ENCODE data around the gene FAM222A.

The FAM222A gene

GRCh38 chr12:109770861-109771670, 57.4 kb downstream of the FAM222A start:
- Mint-ChIP-seq H3K27ac (peak overlapping the region in 1 of 2 donors; percentile 22), H3K4me1 (ENCODE audit: low read depth in 2 of 2) (peaks cover 0 to 5% of the 10 kb centered on the region in 2 donors), H3K36me3 (ENCODE audit: insufficient read depth) (peaks cover 3% of the 10 kb centered on the region), H3K9me3 (no peaks in the 10 kb centered on the region), H3K27me3 (no peaks in the 10 kb centered on the region), H3K4me3 (no peak overlapping the region)
- no peak for DNase-seq
- no peak for ATAC-seq (replicated peaks)

GRCh38 chr12:109771746-109772621, 58.4 kb downstream of the FAM222A start:
- H3K4me1 Mint-ChIP-seq (ENCODE audit: low read depth in 2 of 2) = peaks cover 0 to 5% of the 10 kb centered on the region in 2 donors
- H3K27ac Mint-ChIP-seq = no peak overlapping the region
- DNase-seq (no peak), ATAC-seq (replicated peaks) (no peak)
- peaks cover 3% of the 10 kb centered on the region for H3K36me3 Mint-ChIP-seq (ENCODE audit: insufficient read depth)
- H3K9me3 Mint-ChIP-seq = no peaks in the 10 kb centered on the region
- no peak overlapping the region for H3K4me3 Mint-ChIP-seq
- no peaks in the 10 kb centered on the region for H3K27me3 Mint-ChIP-seq

- no peak overlapping the region for H3K4me3 Mint-ChIP-seq
- no peaks in the 10 kb centered on the region for H3K9me3 Mint-ChIP-seq
- ATAC-seq (replicated peaks) (no peak), DNase-seq (no peak)
- peaks cover 6 to 10% of the 10 kb centered on the region in 2 donors for H3K4me1 Mint-ChIP-seq (ENCODE audit: low read depth in 2 of 2)
- peaks cover 3% of the 10 kb centered on the region for H3K36me3 Mint-ChIP-seq (ENCODE audit: insufficient read depth)
- H3K27me3 Mint-ChIP-seq = no peaks in the 10 kb centered on the region
- no peak overlapping the region for H3K27ac Mint-ChIP-seq
These were observed 59.1 kb downstream of the FAM222A start for GRCh38 chr12:109772622-109773321.

- H3K4me1 Mint-ChIP-seq (ENCODE audit: low read depth in 2 of 2) = peaks cover 6 to 10% of the 10 kb centered on the region in 2 donors
- peaks cover 3% of the 10 kb centered on the region for H3K36me3 Mint-ChIP-seq (ENCODE audit: insufficient read depth)
- H3K27ac Mint-ChIP-seq = no peak overlapping the region
- no peak overlapping the region for H3K4me3 Mint-ChIP-seq
- H3K27me3 Mint-ChIP-seq = no peaks in the 10 kb centered on the region
- no peaks in the 10 kb centered on the region for H3K9me3 Mint-ChIP-seq
- ATAC-seq (replicated peaks) = no peak
- no peak for DNase-seq
These were observed 59.9 kb downstream of the FAM222A start for GRCh38 chr12:109773384-109774011.

- ATAC-seq (replicated peaks) (peak; percentile 88), DNase-seq (peak; percentile 63 to 70 (median 66))
- H3K27me3 Mint-ChIP-seq = no peaks in the 10 kb centered on the region
- H3K9me3 Mint-ChIP-seq = no peaks in the 10 kb centered on the region
- peaks cover 6 to 10% of the 10 kb centered on the region in 2 donors for H3K4me1 Mint-ChIP-seq (ENCODE audit: low read depth in 2 of 2)
- H3K36me3 Mint-ChIP-seq (ENCODE audit: insufficient read depth) = peaks cover 2% of the 10 kb centered on the region
- no peak overlapping the region for H3K27ac Mint-ChIP-seq
- no peak overlapping the region for H3K4me3 Mint-ChIP-seq
These were observed 61.7 kb downstream of the FAM222A start for GRCh38 chr12:109775172-109775881.

GRCh38 chr12:109776624-109777023, 63.0 kb downstream of the FAM222A start:
- DNase-seq (no peak), ATAC-seq (replicated peaks) (no peak)
- Mint-ChIP-seq H3K27ac (no peak overlapping the region), H3K4me1 (ENCODE audit: low read depth in 2 of 2) (peaks cover 6 to 10% of the 10 kb centered on the region in 2 donors), H3K36me3 (ENCODE audit: insufficient read depth) (no peaks in the 10 kb centered on the region), H3K9me3 (no peaks in the 10 kb centered on the region), H3K4me3 (no peak overlapping the region), H3K27me3 (no peaks in the 10 kb centered on the region)

GRCh38 chr12:109777544-109777943, 63.9 kb downstream of the FAM222A start:
- peaks cover 6 to 12% of the 10 kb centered on the region in 2 donors for H3K4me1 Mint-ChIP-seq (ENCODE audit: low read depth in 2 of 2)
- peak overlapping the region; percentile 33 to 41 for H3K27ac Mint-ChIP-seq
- H3K9me3 Mint-ChIP-seq = no peaks in the 10 kb centered on the region
- ATAC-seq (replicated peaks) = peak; percentile 59
- peaks cover 0 to 6% of the 10 kb centered on the region in 2 donors for H3K27me3 Mint-ChIP-seq
- H3K36me3 Mint-ChIP-seq (ENCODE audit: insufficient read depth) = no peaks in the 10 kb centered on the region
- peak in 1 of 3 experiments; percentile 15 for DNase-seq
- H3K4me3 Mint-ChIP-seq = peak overlapping the region; percentile 13 to 42

GRCh38 chr12:109778684-109779083, 65.1 kb downstream of the FAM222A start:
- no peak overlapping the region for H3K27ac Mint-ChIP-seq
- ATAC-seq (replicated peaks) = no peak

GRCh38 chr12:109779382-109779781, 65.8 kb downstream of the FAM222A start:
- peaks cover 6 to 21% of the 10 kb centered on the region in 2 donors for H3K27me3 Mint-ChIP-seq
- ATAC-seq (replicated peaks) = no peak
- no peak overlapping the region for H3K27ac Mint-ChIP-seq
- DNase-seq = no peak
- no peak overlapping the region for H3K4me3 Mint-ChIP-seq
- H3K4me1 Mint-ChIP-seq (ENCODE audit: low read depth in 2 of 2) = peaks cover 6 to 8% of the 10 kb centered on the region in 2 donors
- H3K36me3 Mint-ChIP-seq (ENCODE audit: insufficient read depth) = no peaks in the 10 kb centered on the region
- no peaks in the 10 kb centered on the region for H3K9me3 Mint-ChIP-seq

More at GRCh38 chr12:109778684-109779083, 65.1 kb downstream of the FAM222A start:
- DNase-seq = no peak
- H3K9me3 Mint-ChIP-seq = no peaks in the 10 kb centered on the region
- peaks cover 6 to 17% of the 10 kb centered on the region in 2 donors for H3K27me3 Mint-ChIP-seq
- no peak overlapping the region for H3K4me3 Mint-ChIP-seq
- H3K36me3 Mint-ChIP-seq (ENCODE audit: insufficient read depth) = no peaks in the 10 kb centered on the region
- H3K4me1 Mint-ChIP-seq (ENCODE audit: low read depth in 2 of 2) = peaks cover 6 to 9% of the 10 kb centered on the region in 2 donors

GRCh38 chr12:109781668-109782325, 68.2 kb downstream of the FAM222A start:
- Mint-ChIP-seq H3K27me3 (peaks cover 24 to 43% of the 10 kb centered on the region in 2 donors), H3K27ac (no peak overlapping the region), H3K4me1 (ENCODE audit: low read depth in 2 of 2) (peaks cover 6 to 8% of the 10 kb centered on the region in 2 donors), H3K9me3 (no peaks in the 10 kb centered on the region), H3K4me3 (no peak overlapping the region), H3K36me3 (ENCODE audit: insufficient read depth) (no peaks in the 10 kb centered on the region)
- DNase-seq (no peak), ATAC-seq (replicated peaks) (no peak)

- H3K9me3 Mint-ChIP-seq = no peaks in the 10 kb centered on the region
- no peak overlapping the region for H3K27ac Mint-ChIP-seq
- ATAC-seq (replicated peaks) (no peak), DNase-seq (no peak)
- peaks cover 27 to 46% of the 10 kb centered on the region in 2 donors for H3K27me3 Mint-ChIP-seq
- no peaks in the 10 kb centered on the region for H3K36me3 Mint-ChIP-seq (ENCODE audit: insufficient read depth)
- no peak overlapping the region for H3K4me3 Mint-ChIP-seq
- H3K4me1 Mint-ChIP-seq (ENCODE audit: low read depth in 2 of 2) = peaks cover 4 to 7% of the 10 kb centered on the region in 2 donors
These were observed 68.7 kb downstream of the FAM222A start for GRCh38 chr12:109782326-109782703.
